GM12878 (cell line): ENCODE results near the gene CATSPER1. TPM values are rescaled to one million over a fixed set of nuclear protein-coding genes. Genes with fewer than 3 reads are reported as not detected.

Experiments
- ATAC-seq: fragments of 200-7000 bp; cut with Tn5 transposase; 3 replicates; pipeline ENCODE4 v1.9.1; 2020; ENCODE audit warnings: mild to moderate bottlenecking, moderate library complexity
- BruUV-seq: library from RNA; stranded (reverse); fragments of 400-500 nt; replicated peaks from 2 replicates; lab custom pipeline; 2021; lab: Mats Ljungman, UMichigan
- CTCF ChIA-PET: fragments of 300-600 bp; sonication (Branson Sonifier 250); formaldehyde crosslinking; extraction: SDS; loops from one replicate; lab custom pipeline; 2021; ENCODE audit warnings: inconsistent platforms; lab: Yijun Ruan, JAX
- POLR2A ChIA-PET: fragments of 350-600 bp; formaldehyde crosslinking; extraction: SDS; loops from one replicate; lab custom pipeline; 2021; ENCODE audit warnings: inconsistent platforms; lab: Charles Lee
- RAD21 ChIA-PET: fragments of 300-600 bp; sonication (Branson Sonifier 250); formaldehyde crosslinking; loops from one replicate; lab custom pipeline; 2023; ENCODE audit warnings: antibody characterized with exemption; ENCODE audit not compliant: unreplicated experiment; lab: Charles Lee
- SMC1A ChIA-PET: fragments of 300-600 bp; sonication (Branson Sonifier 250); formaldehyde crosslinking; loops from one replicate; lab custom pipeline; 2023; ENCODE audit not compliant: unreplicated experiment, uncharacterized antibody; lab: Charles Lee
- DNase-seq: peaks from one replicate; pipeline ENCODE4 v3.0.0-alpha.2; 2011; ENCODE audit warnings: low read depth, low spot score
- FAIRE-seq: peaks from 3 replicates; lab custom pipeline; 2011; peaks lifted over from hg19 to GRCh38; lab: Jason Lieb, UNC
- H2AFZ ChIP-seq: 2 replicates; pipeline ENCODE4 v1.6.0; 2011; ENCODE audit warnings: low read depth, low read length, control low read depth; ENCODE audit not compliant: control insufficient read depth
- H3K27ac ChIP-seq: 2 replicates; pipeline ENCODE4 v1.5.1; 2011; ENCODE audit warnings: control low read depth; ENCODE audit not compliant: control insufficient read depth, insufficient read depth
- H3K27me3 ChIP-seq, 2 experiments: replicated peaks in 1 of 2; 2 replicates each; pipeline versions ENCODE4 v1.6.0 to v1.6.1; 2011; ENCODE audit warnings: low read length in 1 of 2; ENCODE audit not compliant: control insufficient read depth in 2 of 2, insufficient read depth in 2 of 2
- H3K36me3 ChIP-seq, 2 experiments: 2 replicates each; pipeline ENCODE4 v1.5.1; 2011; ENCODE audit warnings: low read length in 1 of 2; ENCODE audit not compliant: control insufficient read depth in 2 of 2, insufficient read depth in 2 of 2
- H3K4me1 ChIP-seq: 2 replicates; pipeline ENCODE4 v1.6.1; 2011; ENCODE audit warnings: mild to moderate bottlenecking, low read length, moderate library complexity, mixed read lengths; ENCODE audit not compliant: control insufficient read depth, insufficient read depth
- H3K4me2 ChIP-seq: 2 replicates; pipeline ENCODE4 v1.6.0; 2011; ENCODE audit warnings: control low read depth; ENCODE audit not compliant: control insufficient read depth, insufficient read depth
- H3K4me3 ChIP-seq: fragments of 200-600 bp; sonication (generic); 2 replicates; pipeline ENCODE4 v1.5.1; 2016
- H3K79me2 ChIP-seq: 2 replicates; pipeline ENCODE4 v1.6.0; 2011; ENCODE audit warnings: low read length; ENCODE audit not compliant: control insufficient read depth, insufficient read depth
- H3K9ac ChIP-seq: 2 replicates; pipeline ENCODE4 v1.8.0; 2011; ENCODE audit warnings: low read length, control low read depth, mixed read lengths; ENCODE audit not compliant: control insufficient read depth, insufficient read depth
- H3K9me3 ChIP-seq: replicated peaks from 3 replicates; pipeline ENCODE4 v1.5.1; 2011; ENCODE audit warnings: mild to moderate bottlenecking, low read length; ENCODE audit not compliant: control insufficient read depth, insufficient read depth
- H4K20me1 ChIP-seq: 2 replicates; pipeline ENCODE4 v1.6.0; 2011; ENCODE audit not compliant: control insufficient read depth, insufficient read depth
- CTCF ChIP-seq, 3 experiments: IDR thresholded peaks in 2 of 3; conservative IDR thresholded peaks in 1 of 3; 2 replicates each; pipeline ENCODE4 v1.5.1; 2011; ENCODE audit warnings: low read depth in 3 of 3, low read length in 3 of 3, mild to moderate bottlenecking in 3 of 3, control low read depth in 2 of 3, moderate library complexity in 2 of 3, inconsistent platforms in 1 of 3, mixed read lengths in 1 of 3; ENCODE audit not compliant: control insufficient read depth in 2 of 3, insufficient read depth in 1 of 3; ENCODE audit errors: extremely low read depth in 1 of 3
- GATAD2B ChIP-seq: fragments of 450-650 bp; conservative IDR thresholded peaks from 2 replicates; pipeline ENCODE4 v1.6.1; 2017; ENCODE audit warnings: low read depth, mild to moderate bottlenecking, moderate library complexity
- IKZF1 ChIP-seq: fragments of 450-650 bp; conservative IDR thresholded peaks from 2 replicates; pipeline ENCODE4 v1.6.1; 2017; ENCODE audit warnings: antibody characterized with exemption, mild to moderate bottlenecking
- IKZF2 ChIP-seq, 2 experiments: fragments of 450-650 bp; IDR thresholded peaks; 2 replicates each; pipeline ENCODE4 v1.6.1; 2017; ENCODE audit warnings: mild to moderate bottlenecking in 2 of 2, moderate library complexity in 2 of 2
- MTA3 ChIP-seq: IDR thresholded peaks from 2 replicates; pipeline ENCODE4 v1.6.1; 2012; ENCODE audit warnings: low read length, inconsistent platforms, borderline replicate concordance
- MYB ChIP-seq: fragments of 150-350 bp; IDR thresholded peaks from 2 replicates; pipeline ENCODE4 v1.6.1; 2014; ENCODE audit warnings: mild to moderate bottlenecking, low read depth, low read length, borderline replicate concordance
- NFIC ChIP-seq: IDR thresholded peaks from 2 replicates; pipeline ENCODE4 v1.6.1; 2012; ENCODE audit warnings: low read depth, mild to moderate bottlenecking, inconsistent platforms, low read length, moderate library complexity
- POLR2A ChIP-seq: IDR thresholded peaks from 2 replicates; pipeline ENCODE4 v1.6.1; 2011; ENCODE audit warnings: low read depth, mild to moderate bottlenecking, low read length
- RAD21 ChIP-seq: IDR thresholded peaks from 2 replicates; pipeline ENCODE4 v1.6.1; 2011; ENCODE audit warnings: mild to moderate bottlenecking, low read depth, low read length, moderate library complexity; ENCODE audit not compliant: insufficient read depth
- SMARCA5 ChIP-seq: fragments of 450-650 bp; IDR thresholded peaks from 2 replicates; pipeline ENCODE4 v1.6.1; 2017; ENCODE audit warnings: mild to moderate bottlenecking
- SMC3 ChIP-seq: IDR thresholded peaks from 2 replicates; pipeline ENCODE4 v1.6.1; 2011; ENCODE audit warnings: low read length, improper control_type of control experiment, borderline replicate concordance
- WRNIP1 ChIP-seq: IDR thresholded peaks from 2 replicates; pipeline ENCODE4 v1.6.1; 2011; ENCODE audit warnings: low read depth, low read length, improper control_type of control experiment, borderline replicate concordance
- WGBS: methylation state at CpG from one replicate; pipeline ENCODE4 v1.1.6; 2016; ENCODE audit warnings: low lambda C conversion rate; ENCODE audit not compliant: insufficient replicate concordance, insufficient coverage; ENCODE audit errors: missing lambda C conversion rate; 5-methylcytosine and 5-hydroxymethylcytosine counted together
- in situ Hi-C: fragments of 300-500 bp; cut with MboI; formaldehyde crosslinking; loops from 9 replicates; pipeline ENCODE4 v1.14.3; 2018; ENCODE audit warnings: mixed read lengths
- intact Hi-C: fragments of 100-400 bp; cut with micrococcal nuclease; formaldehyde crosslinking; loops from one replicate; pipeline ENCODE4 v1.14.2; 2022; ENCODE audit not compliant: unreplicated experiment
- polyA plus RNA-seq, 11 experiments: library from polyadenylated mRNA; depleted of rRNA in 4 of 11; unstranded in 6 of 11; stranded (reverse) in 5 of 11; fragments of >200 nt; fragmentation: Nextera tagmentation in 4 of 11; fragmentation: Illumina TruSeq in 1 of 11; extraction: Ambion mirVana in 4 of 11; extraction: Trizol in 1 of 11; gene quantifications; 1 replicate in 1 of 11; 2 replicates in 10 of 11; pipeline versions ENCODE4 v1.2.1 to v1.2.3, GENCODE V29; 2011 to 2016; ENCODE audit warnings: inconsistent platforms in 2 of 11, missing spikeins in 2 of 11, low read depth in 1 of 11
- total RNA-seq, 4 experiments: library from RNA; depleted of rRNA in 3 of 4; stranded (reverse); fragments of >200 nt in 3 of 4; fragmentation: Illumina TruSeq in 1 of 4; extraction: Trizol in 1 of 4; gene quantifications; 2 replicates each; pipeline versions ENCODE4 v1.2.1 to v1.2.3, GENCODE V29; 2013 to 2021

CATSPER1 gene
- total and polyA plus RNA-seq, 10 of the 15 experiments (the other 5 are each of a cell fraction or from before 2014, with no cell fraction given) = 0.02 to 0.05 TPM; not detected in 8

GRCh38 chr11:66068154-66068821, 42.0 kb upstream of the CATSPER1 start:
- 47% methylated on average over 17 of the region's 17 CpGs for WGBS
- peak; percentile 83 for FAIRE-seq
- no peak for DNase-seq
- Histone ChIP-seq H3K79me2 (peaks cover 34% of the 10 kb centered on the region), H3K36me3 (peaks cover 20 to 46% of the 10 kb centered on the region in 2 experiments), H3K4me3 (no peak overlapping the region), H3K9ac (peak overlapping the region; percentile 70), H3K4me1 (peaks cover 21% of the 10 kb centered on the region), H2AFZ (no peak overlapping the region), H3K27me3 (no peaks in the 10 kb centered on the region), H3K4me2 (peak overlapping the region; percentile 90), H3K9me3 (peaks cover 4% of the 10 kb centered on the region; the same call in 2 of the 3 replicates), H4K20me1 (no peaks in the 10 kb centered on the region), H3K27ac (peak overlapping the region; percentile 83)
- ChIA-PET CTCF (interaction anchor here (0.6 to 20.0 kb wide), 30 partner anchors 9 to 356 kb away, joined by 3 to 195 read pairs (median 6); partner anchors contain the start of genes CCDC85B, KAT5, SF3B2 and YIF1A), POLR2A (interaction anchor here (0.6 to 6.3 kb wide), 17 partner anchors 9 to 178 kb away, joined by 3 to 56 read pairs (median 4); partner anchors contain the start of gene SF3B2), RAD21 (interaction anchor here (0.9 to 7.3 kb wide), 17 partner anchors 9 to 208 kb away, joined by 3 to 81 read pairs (median 4); partner anchors contain the start of genes MUS81 and SF3B2), SMC1A (interaction anchor here (0.6 to 17.7 kb wide), 15 partner anchors 8 to 153 kb away, joined by 3 to 265 read pairs (median 5); partner anchors contain the start of genes BANF1, EIF1AD and SF3B2)
- ATAC-seq = peak; percentile 58
- no TSS peak for BruUV-seq
- intact Hi-C loops (loop anchor here (2.0 kb wide), 1 partner anchor 59 kb away; no protein-coding TSS in a partner anchor), in situ Hi-C loops (loop anchor here (5.0 kb wide), 1 partner anchor 64 kb away; no protein-coding TSS in a partner anchor)
- TF ChIP-seq SMC3 (peak; percentile 60; the same call in 1 of the 2 replicates), POLR2A (peak; percentile 30; the same call in 1 of the 2 replicates), IKZF2 (IDR thresholded peaks at IDR 0.05) (0 out of 4 replicates have a peak, but pooled peaks of 1 of the 2 experiments have one; percentile 34), CTCF (IDR thresholded peaks at IDR 0.05 in 2 of 3, conservative IDR thresholded peaks at IDR 0.05 in 1 of 3; ENCODE audit: control insufficient read depth in 2 of 3, extremely low read depth in 1 of 3, insufficient read depth in 1 of 3, low read depth in 3 of 3, low read length in 3 of 3) (peak; percentile 79 to 88 (median 82)), GATAD2B (0 out of 2 replicates have a peak, but pooled peaks have one; percentile 63), MTA3 (no peak), RAD21 (peak; percentile 62), IKZF1 (peak; percentile 10), WRNIP1 (0 out of 2 replicates have a peak, but pooled peaks have one; percentile 32), SMARCA5 (peak; percentile 41; the same call in 1 of the 2 replicates), MYB (no peak), NFIC (no peak)
